Keratinocyte (primary cell): ENCODE data around the gene ENGASE.

ENCODE experiments used
- EZH2 ChIP-seq: IDR thresholded peaks from one replicate; pipeline ENCODE4 v1.6.1; 2012; ENCODE audit warnings: inconsistent platforms, mild to moderate bottlenecking, low read length, moderate library complexity
- TF ChIP-seq, protein P1 (sequence below), 3 experiments: IDR thresholded peaks in 1 of 3; conservative IDR thresholded peaks in 1 of 3; optimal IDR thresholded peaks in 1 of 3; 2 replicates in 2 of 3; 3 replicates in 1 of 3; pipeline versions ENCODE3 to v1.5.1; 2011; ENCODE audit warnings: low read length in 3 of 3, mild to moderate bottlenecking in 3 of 3, moderate library complexity in 2 of 3, control low read depth in 1 of 3, inconsistent platforms in 1 of 3; ENCODE audit not compliant: insufficient read depth in 2 of 3; ENCODE audit errors: extremely low read depth in 1 of 3

DNA sequence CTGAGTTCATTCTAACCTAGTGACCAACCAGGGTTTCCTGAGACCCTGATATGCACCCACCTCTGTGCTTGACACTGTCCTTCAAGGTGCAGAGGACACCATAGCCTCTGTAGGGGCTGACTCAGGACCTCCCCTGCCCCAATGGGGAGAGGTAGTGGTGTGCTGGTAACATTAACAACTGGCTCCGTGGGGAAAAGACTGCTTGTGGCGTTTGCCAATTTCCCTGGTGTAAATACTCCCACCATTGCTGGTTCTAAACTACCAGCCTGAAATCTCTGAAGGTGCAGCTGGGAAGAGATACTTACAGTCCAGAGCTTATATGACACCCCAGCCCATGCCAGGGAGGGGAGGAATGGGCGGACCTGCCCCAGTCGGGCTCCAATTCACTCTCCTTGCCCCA, 54.9 kb downstream of the ENGASE start:
- TF ChIP-seq, protein P1, sequence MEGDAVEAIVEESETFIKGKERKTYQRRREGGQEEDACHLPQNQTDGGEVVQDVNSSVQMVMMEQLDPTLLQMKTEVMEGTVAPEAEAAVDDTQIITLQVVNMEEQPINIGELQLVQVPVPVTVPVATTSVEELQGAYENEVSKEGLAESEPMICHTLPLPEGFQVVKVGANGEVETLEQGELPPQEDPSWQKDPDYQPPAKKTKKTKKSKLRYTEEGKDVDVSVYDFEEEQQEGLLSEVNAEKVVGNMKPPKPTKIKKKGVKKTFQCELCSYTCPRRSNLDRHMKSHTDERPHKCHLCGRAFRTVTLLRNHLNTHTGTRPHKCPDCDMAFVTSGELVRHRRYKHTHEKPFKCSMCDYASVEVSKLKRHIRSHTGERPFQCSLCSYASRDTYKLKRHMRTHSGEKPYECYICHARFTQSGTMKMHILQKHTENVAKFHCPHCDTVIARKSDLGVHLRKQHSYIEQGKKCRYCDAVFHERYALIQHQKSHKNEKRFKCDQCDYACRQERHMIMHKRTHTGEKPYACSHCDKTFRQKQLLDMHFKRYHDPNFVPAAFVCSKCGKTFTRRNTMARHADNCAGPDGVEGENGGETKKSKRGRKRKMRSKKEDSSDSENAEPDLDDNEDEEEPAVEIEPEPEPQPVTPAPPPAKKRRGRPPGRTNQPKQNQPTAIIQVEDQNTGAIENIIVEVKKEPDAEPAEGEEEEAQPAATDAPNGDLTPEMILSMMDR (optimal IDR thresholded peaks at IDR 0.05 in 1 of 3, IDR thresholded peaks at IDR 0.05 in 1 of 3, conservative IDR thresholded peaks at IDR 0.05 in 1 of 3; ENCODE audit: extremely low read depth in 1 of 3, insufficient read depth in 2 of 3, low read length in 3 of 3) = no peak
- no peak for TF ChIP-seq EZH2
